ENCODE measurements around the gene LMAN2L.

- no peak for TF ChIP-seq CTCF (IDR thresholded peaks at IDR 0.05)
- TF ChIP-seq POLR2A (IDR thresholded peaks at IDR 0.05): no peak
These were observed 40.2 kb downstream of the LMAN2L start for GRCh38 chr2:96699621-96700020.
